Activated CD4-positive, alpha-beta T cell treated with anti-CD3 and anti-CD28 coated beads, Interleukin-2, amount 50 U/mL, for 48 hours (primary cell): ENCODE results near the gene SULT1A2.
"Not testable (repeated sequence)": the region's sequence is repeated elsewhere in the genome, so short reads cannot be mapped to it uniquely, and the experiment has no call there.

Source experiments
- DNase-seq, 2 experiments: peaks; one replicate each; pipeline ENCODE4 v3.0.0-alpha.2; 2020

SULT1A2 gene

GRCh38 chr16:28596840-28597691 is at the start of gene SULT1A2:
Gene SULT1A2 (minus strand): TSS chr16:28597050. CDS start chr16:28595930, 1,120 bp downstream.
- no peak for DNase-seq

GRCh38 chr16:28639959-28640358 is 43.1 kb upstream of the SULT1A2 start:
- DNase-seq = not testable (repeated sequence)

- DNase-seq = not testable (repeated sequence)
These were observed 41.5 kb upstream of the SULT1A2 start for GRCh38 chr16:28638359-28638758.

DNA sequence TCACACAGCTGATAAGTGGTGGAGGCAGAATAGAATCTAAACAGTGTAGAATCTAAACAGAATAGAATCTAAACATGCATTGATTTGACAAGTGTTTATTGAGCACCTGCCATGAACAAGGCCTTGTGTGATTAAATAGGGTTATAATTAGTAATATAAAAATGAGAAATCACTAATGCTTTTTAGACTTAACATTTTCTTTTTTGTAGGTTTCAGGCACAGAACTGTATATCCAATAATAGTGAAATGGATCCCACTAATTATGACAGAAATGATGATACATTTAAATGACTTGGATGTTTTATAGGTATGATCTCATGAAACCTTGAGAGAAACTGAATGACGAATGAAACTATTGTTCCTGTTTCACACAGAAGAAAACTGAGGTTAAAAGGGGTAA is 40.9 kb upstream of the SULT1A2 start, which contains the start of gene NPIPB8:
NPIPB8 (plus strand) TSS at position 301 of the 400 bp plus-strand sequence. CDS start 296 bp downstream, outside the sequence.
- DNase-seq = not testable (repeated sequence)

- DNase-seq = not testable (repeated sequence)
These were observed 39.4 kb upstream of the SULT1A2 start for GRCh38 chr16:28636093-28636823.

DNA sequence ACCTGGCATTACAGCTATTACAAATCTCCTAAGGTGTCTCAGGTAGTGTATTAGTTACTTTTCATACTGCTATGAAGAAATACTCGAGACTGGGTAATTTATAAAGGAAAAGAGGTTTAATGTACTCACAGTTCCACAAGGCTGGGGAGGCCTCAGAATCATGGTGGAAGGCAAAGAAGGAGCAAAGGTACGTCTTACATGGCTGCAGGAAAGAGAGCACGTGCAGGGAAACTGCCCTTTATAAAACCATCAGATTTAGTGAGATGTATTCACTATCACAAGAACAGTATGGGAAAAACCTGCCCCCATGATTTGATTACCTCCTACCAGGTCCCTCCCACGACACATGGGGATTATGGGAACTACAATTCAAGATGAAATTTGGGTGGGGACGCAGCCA is 34.1 kb upstream of the SULT1A2 start:
- not testable (repeated sequence) for DNase-seq

DNA sequence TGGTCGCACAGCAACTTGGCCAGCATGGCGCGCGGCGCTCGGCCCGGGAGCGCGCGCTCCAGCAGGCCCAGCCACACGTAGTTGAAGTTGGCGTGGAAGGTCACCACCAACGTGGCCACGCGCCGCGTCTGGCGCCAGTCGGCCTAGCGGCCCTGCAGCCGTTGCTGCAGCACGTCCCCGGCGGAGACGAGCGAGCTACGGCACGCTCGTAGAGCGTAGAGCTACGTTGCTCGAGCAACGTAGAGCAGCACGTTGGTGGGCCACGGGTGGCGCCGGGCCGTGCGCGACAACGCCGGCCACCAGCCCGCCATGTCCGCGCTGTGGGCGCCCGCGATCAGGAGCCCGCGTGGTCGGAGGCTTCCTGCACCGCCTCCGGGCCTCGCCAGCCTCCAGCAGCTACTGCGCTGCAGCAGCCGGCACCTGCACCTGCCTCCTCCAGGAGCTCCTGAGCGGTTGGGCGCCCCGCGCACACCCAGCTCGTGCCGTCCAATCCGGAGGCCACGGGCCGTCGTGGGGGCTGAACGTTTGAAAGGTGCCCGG is 26.4 kb upstream of the SULT1A2 start:
- DNase-seq = peak; percentile 68 to 75

DNA sequence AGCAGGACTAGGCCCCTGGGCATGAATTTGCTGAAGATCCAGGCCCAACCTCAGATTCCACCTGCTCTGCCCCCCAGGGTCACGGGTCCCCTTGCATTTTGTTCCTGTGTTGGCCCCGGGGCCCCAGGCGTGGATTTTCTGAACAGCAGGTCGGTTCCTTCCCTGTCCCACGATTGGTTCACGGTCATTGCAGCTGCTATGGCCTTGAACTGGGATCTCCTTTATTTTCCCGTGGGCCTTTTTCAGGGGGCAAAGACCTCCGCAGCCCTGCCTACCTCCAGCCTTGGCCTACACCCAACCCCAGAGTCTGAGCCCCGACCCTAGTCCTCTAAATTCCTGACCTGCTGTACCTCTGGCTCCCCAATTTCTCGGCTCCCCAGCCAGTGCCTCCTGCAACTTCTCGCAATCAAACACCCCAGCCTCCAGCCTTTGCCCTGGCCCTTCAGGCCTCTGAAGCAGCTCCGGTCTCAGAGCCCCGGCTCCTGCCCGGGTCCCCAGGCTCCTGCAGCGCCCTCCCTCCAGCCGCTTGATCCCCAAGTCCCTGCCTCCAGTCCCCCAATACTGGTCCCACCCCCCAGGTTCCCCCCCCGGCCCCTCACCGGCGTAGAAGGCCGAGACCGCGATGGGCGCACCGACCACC is 25.8 kb upstream of the SULT1A2 start:
- DNase-seq = peak; percentile 18 to 30

DNA sequence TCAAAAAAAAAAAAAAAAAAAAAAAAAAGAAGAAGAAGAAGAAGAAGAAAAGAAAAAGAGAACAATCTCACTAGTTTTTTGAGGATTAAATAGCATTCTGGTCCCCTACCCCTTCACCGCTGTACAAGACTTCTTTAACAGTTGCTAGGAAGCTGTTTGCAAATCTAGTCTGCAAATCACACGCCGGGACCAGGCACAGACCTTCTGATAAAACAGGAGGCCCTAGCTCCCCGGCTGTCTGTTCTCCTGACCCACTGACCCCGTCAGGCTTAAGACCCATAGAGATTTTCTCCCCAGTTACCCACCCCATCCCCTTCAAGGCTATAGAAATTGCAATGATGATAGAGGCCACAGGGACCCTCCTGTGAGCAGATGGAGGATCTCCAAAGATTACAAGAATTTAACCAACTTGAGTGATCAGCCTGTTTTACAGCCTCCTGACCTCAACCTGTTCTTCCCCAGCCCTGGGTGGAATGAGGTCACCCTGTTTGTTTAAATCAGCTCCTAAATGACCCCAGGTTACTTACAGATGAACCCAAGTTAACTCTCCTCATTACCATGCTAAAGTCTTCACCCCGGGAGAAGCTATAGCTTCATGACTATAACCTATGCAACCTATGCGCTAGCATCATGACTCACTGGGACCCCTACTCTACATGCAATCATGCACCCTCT is 24.8 kb upstream of the SULT1A2 start:
- DNase-seq = no peak

DNA sequence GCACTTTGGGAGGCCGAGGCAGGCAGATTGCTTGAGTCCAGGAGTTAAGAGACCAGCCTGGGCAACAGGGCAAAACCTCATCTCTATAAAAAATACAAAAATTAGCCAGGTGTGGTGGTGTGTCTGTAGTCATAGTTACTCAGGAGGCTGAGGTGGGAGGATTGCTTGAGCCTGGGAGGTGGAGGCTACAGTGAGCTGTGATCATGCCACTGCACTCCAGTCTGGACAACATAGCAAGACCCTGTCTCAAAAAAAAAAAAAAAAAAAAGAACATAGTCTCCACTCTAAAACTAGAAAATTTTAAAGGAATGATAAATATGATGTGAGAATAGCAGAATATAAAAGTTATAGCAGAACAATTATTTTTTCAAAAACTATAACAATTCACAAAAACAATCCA is 23.5 kb upstream of the SULT1A2 start:
- not testable (repeated sequence) for DNase-seq

DNA sequence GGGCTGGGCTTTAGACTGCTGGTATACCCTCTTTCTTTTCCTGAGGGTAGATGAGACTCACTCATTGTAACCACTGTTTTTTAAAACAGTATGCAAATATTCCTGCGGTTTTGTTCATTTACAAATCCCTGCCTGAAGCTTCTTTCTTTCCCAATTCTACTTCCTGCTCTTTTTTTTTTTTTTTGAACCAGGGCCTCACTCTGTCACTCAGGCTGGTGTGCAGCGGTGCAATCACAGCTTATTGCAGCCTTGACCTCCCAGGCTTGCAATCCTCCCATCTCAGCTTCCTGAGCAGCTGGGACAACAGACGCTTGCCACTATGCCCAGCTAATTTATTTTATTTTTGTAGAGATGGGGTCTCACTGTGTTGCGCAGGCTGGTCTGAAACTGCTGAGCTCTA is 21.0 kb upstream of the SULT1A2 start:
- no peak for DNase-seq

- no peak for DNase-seq
These were observed 19.8 kb upstream of the SULT1A2 start for GRCh38 chr16:28616636-28617035.

DNA sequence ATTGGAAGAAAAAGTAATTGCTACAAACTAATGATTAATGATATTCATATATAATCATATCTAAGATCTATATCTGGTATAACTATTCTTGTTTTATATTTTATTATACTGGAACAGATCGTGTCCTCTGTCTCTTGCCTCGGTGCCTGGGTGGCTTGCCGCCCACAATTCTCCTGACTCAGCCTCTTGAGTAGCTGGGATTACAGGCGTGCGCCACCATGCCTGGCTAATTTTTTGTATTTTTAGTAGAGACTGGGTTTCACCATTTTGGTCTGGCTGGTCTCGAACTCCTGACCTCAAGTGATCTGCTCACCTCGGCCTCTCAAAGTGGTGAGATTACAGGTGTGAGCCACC is 19.4 kb upstream of the SULT1A2 start:
- DNase-seq = not testable (repeated sequence)

GRCh38 chr16:28615486-28616223 is 18.8 kb upstream of the SULT1A2 start:
- peak; percentile 18 to 35 for DNase-seq

DNA sequence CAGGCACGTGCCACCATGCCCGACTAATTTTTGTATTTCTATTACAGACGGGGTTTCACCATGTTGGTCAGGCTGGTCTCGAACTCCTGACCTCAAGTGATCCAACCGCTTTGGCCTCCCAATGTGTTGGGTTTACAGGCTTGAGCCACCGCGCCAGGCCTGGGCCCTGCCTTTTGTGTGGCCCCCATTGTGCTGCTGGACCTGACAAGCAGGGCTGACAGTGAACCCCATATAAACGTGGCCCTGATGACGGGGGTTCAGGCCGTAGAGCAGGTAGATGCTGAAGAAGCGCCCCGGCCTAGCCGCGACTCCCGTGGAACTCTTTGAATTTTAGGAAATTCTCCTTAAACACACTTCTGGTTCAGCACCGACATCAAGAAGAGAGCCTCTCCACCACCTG is 17.7 kb upstream of the SULT1A2 start:
- not testable (repeated sequence) for DNase-seq

DNA sequence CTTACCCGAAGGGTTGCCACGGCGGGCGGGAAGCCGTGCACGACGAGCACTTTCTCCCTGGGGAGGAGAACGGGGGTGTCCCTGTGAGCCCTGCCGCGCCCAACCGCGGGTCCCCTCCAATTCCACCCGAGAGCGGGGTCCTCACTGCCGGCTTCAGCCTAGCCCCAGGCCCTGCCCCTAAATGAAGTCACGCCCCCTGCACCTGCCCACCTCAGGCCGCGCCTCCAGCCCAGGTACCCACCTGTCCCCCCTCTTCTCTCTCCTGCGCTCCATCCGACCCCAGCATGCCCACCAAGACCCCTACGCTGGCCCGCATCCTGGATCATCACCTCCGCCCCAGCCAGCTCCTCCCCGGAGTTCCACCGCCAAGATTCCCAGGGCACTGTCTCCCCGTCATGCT is 17.1 kb upstream of the SULT1A2 start:
- not testable (repeated sequence) for DNase-seq

DNA sequence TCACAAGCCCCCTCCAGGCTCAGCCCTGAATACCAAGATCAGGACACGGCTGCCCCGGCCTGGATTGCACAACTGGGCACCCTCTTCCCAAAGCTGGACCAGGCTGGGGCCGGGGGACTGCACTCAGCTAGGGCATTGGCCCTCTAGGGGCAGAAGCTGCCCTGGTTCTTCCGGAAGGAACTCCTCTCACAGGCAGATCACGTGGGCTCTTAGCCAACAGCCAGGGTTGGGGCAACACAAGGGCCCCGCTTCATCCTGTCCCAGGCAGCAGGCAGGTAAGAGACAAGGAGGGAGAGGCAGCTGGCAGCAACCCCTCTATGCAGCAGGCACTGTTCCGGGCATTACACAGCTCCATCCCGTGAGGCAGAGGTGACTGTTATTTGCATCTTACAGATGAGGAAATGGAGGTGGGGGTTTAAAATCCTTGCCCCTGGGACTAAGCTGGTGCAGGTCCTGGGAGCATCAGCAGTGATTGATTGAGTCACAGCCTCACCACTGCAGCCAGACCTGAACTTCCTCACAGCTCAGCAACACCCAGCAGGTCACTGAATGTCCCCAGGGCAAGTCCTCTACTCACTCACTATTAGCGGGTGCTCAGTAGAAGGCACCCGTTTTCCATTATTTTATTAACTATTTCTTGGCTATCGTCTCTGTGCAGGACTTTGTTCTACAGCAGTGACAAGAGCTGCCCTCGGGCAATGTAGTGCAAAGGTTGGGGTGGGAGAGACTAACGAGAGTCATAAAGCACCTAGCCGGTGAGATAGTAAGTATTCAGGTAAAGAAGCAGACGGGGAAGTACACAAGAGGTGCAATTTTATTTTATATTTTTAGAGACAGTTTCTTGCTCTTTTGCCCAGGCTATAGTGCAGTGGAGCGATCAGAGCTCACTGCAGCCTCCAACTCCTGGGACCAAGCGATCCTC is 15.8 kb upstream of the SULT1A2 start:
- not testable (repeated sequence) for DNase-seq

- no peak for DNase-seq
These were observed 13.8 kb upstream of the SULT1A2 start for GRCh38 chr16:28610595-28611191.

DNA sequence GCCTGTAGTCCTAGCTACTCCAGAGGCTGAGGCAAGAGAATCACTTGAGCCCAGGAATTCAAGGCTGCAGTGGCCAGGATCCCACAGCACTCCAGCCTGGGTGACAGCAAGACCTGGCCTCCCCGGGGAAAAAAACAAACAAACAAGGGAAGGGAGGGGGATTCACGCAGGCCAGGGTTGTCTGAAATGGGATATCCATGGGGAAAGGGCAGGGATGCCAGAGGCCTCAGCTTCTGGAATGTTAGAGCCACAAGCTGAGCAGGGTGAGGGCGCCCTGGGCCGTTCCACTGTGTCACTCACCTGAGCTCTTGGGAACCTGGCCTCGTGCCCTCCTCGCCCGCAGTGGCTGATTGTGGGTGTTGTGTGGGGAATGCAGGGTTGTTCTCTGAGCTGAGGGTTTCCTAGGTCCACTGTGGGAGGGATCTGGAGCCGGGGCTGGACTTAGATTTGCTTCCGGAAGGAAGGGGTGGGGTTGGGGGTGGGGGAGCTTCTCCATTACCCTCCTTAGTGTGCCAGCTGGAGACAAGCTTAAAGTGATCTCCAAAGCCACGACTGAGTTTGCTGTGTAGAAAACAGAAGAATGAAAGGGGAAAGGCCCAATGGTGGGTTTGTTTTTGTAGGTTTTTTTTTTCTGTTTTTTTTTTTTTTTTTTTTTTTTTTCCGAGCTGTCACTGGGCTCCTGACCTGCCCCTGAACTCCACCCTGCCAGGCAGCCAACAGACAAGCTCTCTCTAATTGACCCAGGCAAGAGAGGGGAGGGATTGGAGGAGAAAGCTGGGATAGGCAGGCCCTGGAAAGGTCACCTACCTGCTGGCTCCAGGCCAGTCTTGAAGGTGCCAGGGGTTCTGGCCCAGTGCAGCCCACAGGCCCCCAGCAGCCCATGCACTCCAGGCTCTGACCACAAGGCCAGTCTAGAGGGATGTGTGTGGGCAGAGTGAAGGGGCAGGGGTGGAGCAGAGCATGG is 13.1 kb upstream of the SULT1A2 start, which contains the start of gene SULT1A1:
SULT1A1 (minus strand) TSS at position 414 of the 964 bp plus-strand sequence. CDS start 1,189 bp downstream, outside the sequence.
- DNase-seq = no peak
